Progenitor cell of endocrine pancreas (in vitro differentiated cells): ENCODE data around the gene TRIOBP. TPM values are rescaled to one million over a fixed set of nuclear protein-coding genes. Genes with fewer than 3 reads are reported as not detected.

Source experiments
- DNase-seq: peaks from one replicate; pipeline ENCODE4 v3.0.0; 2021; ENCODE audit warnings: low spot score; ENCODE audit not compliant: unreplicated experiment
- H3K27ac Mint-ChIP-seq: 2 replicates; pipeline ENCODE4 v1.8.0; 2021; ENCODE audit warnings: mild to moderate bottlenecking, moderate library complexity, mixed read lengths
- H3K27me3 Mint-ChIP-seq: 2 replicates; pipeline ENCODE4 v1.8.0; 2021; ENCODE audit warnings: mixed read lengths
- H3K36me3 Mint-ChIP-seq: 2 replicates; pipeline ENCODE4 v1.8.0; 2022; ENCODE audit warnings: mixed read lengths; ENCODE audit not compliant: insufficient read depth
- H3K4me1 Mint-ChIP-seq: 2 replicates; pipeline ENCODE4 v1.8.0; 2021; ENCODE audit warnings: low read depth, mixed read lengths
- H3K4me3 Mint-ChIP-seq: 2 replicates; pipeline ENCODE4 v1.8.0; 2021; ENCODE audit warnings: low read depth, mild to moderate bottlenecking, moderate library complexity, mixed read lengths
- H3K9me3 Mint-ChIP-seq: 2 replicates; pipeline ENCODE4 v1.8.0; 2021; ENCODE audit warnings: low read depth, mixed read lengths
- total RNA-seq: library from RNA; stranded (reverse); gene quantifications from 2 replicates; pipeline ENCODE4 v1.2.1, GENCODE V29; 2021
- TF ChIP-seq, protein P1 (sequence below): fragments of 200-600 bp; sonication (generic); IDR thresholded peaks from one replicate; pipeline ENCODE4 v1.5.0; 2021; ENCODE audit warnings: antibody characterized with exemption, mild to moderate bottlenecking; ENCODE audit not compliant: unreplicated experiment

The TRIOBP gene
- total RNA-seq, 1 donor from 2014 or later: 78.7 TPM

DNA sequence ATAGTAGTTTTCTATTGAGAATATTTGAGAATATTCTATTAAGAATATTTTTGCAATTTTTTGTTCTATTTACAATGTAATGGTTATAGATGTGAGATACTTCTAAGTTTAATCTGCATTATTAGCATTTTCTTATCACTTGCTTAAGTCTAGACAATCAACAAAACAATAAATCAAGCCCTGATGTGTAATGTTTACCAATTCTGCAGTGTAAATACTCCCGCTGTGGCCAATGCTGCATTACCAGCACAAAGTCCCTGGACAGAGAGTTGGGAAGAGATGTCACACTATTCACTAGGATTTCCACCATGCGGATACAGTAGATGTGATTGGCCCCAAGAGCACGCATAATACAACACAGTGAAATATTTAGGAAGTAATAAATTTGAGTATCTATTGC lies 63.3 kb downstream of the TRIOBP start:
- H3K9me3 Mint-ChIP-seq: no peaks in the 10 kb centered on the region
- peaks cover 15% of the 10 kb centered on the region for H3K4me1 Mint-ChIP-seq
- no peak overlapping the region for H3K4me3 Mint-ChIP-seq
- TF ChIP-seq, protein P1, sequence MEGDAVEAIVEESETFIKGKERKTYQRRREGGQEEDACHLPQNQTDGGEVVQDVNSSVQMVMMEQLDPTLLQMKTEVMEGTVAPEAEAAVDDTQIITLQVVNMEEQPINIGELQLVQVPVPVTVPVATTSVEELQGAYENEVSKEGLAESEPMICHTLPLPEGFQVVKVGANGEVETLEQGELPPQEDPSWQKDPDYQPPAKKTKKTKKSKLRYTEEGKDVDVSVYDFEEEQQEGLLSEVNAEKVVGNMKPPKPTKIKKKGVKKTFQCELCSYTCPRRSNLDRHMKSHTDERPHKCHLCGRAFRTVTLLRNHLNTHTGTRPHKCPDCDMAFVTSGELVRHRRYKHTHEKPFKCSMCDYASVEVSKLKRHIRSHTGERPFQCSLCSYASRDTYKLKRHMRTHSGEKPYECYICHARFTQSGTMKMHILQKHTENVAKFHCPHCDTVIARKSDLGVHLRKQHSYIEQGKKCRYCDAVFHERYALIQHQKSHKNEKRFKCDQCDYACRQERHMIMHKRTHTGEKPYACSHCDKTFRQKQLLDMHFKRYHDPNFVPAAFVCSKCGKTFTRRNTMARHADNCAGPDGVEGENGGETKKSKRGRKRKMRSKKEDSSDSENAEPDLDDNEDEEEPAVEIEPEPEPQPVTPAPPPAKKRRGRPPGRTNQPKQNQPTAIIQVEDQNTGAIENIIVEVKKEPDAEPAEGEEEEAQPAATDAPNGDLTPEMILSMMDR: no peak
- H3K27me3 Mint-ChIP-seq: no peaks in the 10 kb centered on the region
- peak overlapping the region; percentile 62 for H3K27ac Mint-ChIP-seq
- DNase-seq: no peak
- H3K36me3 Mint-ChIP-seq: peaks cover 27% of the 10 kb centered on the region

DNA sequence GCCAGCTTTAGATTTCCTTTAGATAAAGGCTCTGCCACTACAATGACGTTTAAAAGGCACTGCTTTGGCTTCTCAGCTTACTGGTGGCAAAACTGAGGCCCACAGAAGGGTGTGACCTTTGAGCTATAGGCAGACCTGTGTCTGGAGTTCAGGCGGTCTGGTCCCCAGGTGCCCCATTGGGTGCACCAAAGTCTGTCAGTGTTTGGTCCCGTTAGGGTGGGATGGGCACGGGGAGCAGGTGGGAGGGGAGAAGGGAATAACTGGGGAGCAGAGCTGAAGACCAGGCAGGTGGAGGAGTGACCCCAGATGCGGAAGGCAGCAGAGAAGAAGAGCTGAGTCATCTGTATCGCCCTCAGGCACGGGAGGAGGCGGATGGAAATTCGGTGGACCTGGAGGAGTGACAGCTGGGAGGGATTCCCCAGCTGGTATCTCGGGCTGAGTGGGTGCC lies 65.6 kb downstream of the TRIOBP start:
- TF ChIP-seq, protein P1: no peak
- Mint-ChIP-seq H3K27ac (no peak overlapping the region), H3K4me1 (peaks cover 22% of the 10 kb centered on the region), H3K36me3 (peaks cover 24% of the 10 kb centered on the region), H3K9me3 (no peaks in the 10 kb centered on the region), H3K27me3 (no peaks in the 10 kb centered on the region), H3K4me3 (no peak overlapping the region)
- DNase-seq: no peak

DNA sequence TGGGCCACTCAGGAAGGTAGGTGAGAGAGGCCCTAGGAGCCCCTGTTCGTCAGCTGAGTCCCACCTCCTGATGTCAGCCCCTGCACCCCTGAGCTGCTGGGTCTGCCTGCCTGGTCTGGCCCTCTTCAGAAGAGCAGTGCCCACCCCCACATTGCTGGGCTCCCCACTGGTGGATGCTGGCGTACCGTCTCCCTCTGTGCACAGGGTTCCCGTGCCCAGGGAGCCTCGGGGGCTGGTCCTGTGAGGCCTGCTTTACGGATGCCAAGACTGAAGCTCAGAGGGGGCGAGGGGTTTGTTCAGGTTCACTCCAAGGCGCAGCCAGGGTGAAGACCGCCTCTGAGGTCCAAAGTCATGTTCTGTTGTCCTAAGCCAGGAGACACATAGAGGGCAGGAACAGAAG lies 66.2 kb downstream of the TRIOBP start:
- DNase-seq: no peak
- Mint-ChIP-seq H3K27ac (no peak overlapping the region), H3K9me3 (no peaks in the 10 kb centered on the region), H3K4me1 (peaks cover 22% of the 10 kb centered on the region), H3K27me3 (no peaks in the 10 kb centered on the region), H3K4me3 (no peak overlapping the region), H3K36me3 (peaks cover 23% of the 10 kb centered on the region)
- TF ChIP-seq, protein P1: no peak

DNA sequence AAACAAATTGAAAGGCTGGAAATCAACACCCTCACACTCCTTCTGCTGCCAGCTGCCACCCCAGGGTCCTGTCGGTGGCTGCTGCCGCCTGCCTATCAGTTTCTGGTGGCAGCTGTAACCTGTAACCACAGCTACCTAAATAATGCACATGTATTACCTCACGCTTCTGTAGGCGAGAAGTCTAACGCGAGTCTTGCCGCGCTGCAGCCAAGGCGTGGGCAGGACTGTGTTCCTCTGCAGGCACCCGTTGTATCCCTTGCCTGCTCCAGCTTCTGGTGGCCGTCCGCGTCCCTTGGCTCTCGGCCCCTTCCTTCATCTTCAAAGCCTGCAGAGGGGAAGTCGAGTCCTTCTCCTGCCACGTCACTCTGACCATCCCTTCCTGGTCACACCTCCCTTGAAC lies 66.8 kb downstream of the TRIOBP start:
- Mint-ChIP-seq H3K4me3 (no peak overlapping the region), H3K4me1 (peaks cover 22% of the 10 kb centered on the region), H3K9me3 (no peaks in the 10 kb centered on the region), H3K36me3 (peaks cover 19% of the 10 kb centered on the region), H3K27me3 (no peaks in the 10 kb centered on the region), H3K27ac (no peak overlapping the region)
- no peak for DNase-seq
- TF ChIP-seq, protein P1: no peak

DNA sequence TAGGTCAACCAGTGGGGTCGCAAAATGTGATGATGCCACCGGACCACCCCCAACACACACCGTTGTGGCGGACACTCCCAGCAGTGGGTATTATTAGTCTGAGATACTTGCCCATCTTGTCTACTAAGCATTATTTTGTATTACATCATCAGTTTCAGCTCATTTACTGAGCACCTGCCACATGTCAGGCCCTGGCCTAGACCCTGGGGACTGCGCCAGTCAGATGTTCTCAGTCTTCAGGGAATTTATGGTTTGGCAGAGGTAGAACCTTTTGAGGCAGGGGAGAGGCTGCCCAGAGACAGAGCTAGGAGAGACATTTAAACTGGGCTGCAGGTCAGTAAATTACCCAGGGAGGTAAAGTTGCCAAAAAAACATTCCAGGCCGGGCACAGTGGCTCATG lies 67.8 kb downstream of the TRIOBP start:
- no peaks in the 10 kb centered on the region for H3K9me3 Mint-ChIP-seq
- TF ChIP-seq, protein P1: no peak
- no peaks in the 10 kb centered on the region for H3K27me3 Mint-ChIP-seq
- H3K27ac Mint-ChIP-seq: no peak overlapping the region
- no peak overlapping the region for H3K4me3 Mint-ChIP-seq
- DNase-seq: no peak
- peaks cover 22% of the 10 kb centered on the region for H3K4me1 Mint-ChIP-seq
- H3K36me3 Mint-ChIP-seq: peaks cover 18% of the 10 kb centered on the region
